ENCODE measurements around the gene ASH1L.

- TF ChIP-seq CTCF (conservative IDR thresholded peaks at IDR 0.05; ENCODE audit: low read depth in 2 of 2) (no peak), POLR2AphosphoS5 (IDR thresholded peaks at IDR 0.05; ENCODE audit: low read depth) (no peak), REST (IDR thresholded peaks at IDR 0.05; ENCODE audit: unreplicated experiment) (no peak)
These were observed 83.4 kb downstream of the ASH1L start for GRCh38 chr1:155479205-155479604.

All from GM23338 (cell line).